Uterus (tissue), 2 donors: Measurements from ENCODE around the gene SLC30A2.

Experiments used
- CTCF ChIP-seq, 4 experiments: fragments of 200-600 bp in 2 of 4; fragments of 450-650 bp in 2 of 4; sonication (generic) in 2 of 4; IDR thresholded peaks; one replicate each; pipeline ENCODE4 v1.5.1; 2016 to 2019; ENCODE audit warnings: antibody characterized with exemption in 4 of 4, mild to moderate bottlenecking in 2 of 4, moderate library complexity in 1 of 4
- POLR2A ChIP-seq, 2 donors: fragments of 450-650 bp; IDR thresholded peaks; one replicate each; pipeline ENCODE4 v1.6.1; 2016; ENCODE audit warnings: antibody characterized with exemption in 2 of 2, mild to moderate bottlenecking in 1 of 2, moderate library complexity in 1 of 2

GRCh38 chr1:26005434-26006105 lies 40.3 kb downstream of the SLC30A2 start:
- TF ChIP-seq CTCF (IDR thresholded peaks at IDR 0.05) (no peak), POLR2A (IDR thresholded peaks at IDR 0.05) (no peak)
